ENCODE data around the gene TTLL5.

TTLL5 gene

DNA sequence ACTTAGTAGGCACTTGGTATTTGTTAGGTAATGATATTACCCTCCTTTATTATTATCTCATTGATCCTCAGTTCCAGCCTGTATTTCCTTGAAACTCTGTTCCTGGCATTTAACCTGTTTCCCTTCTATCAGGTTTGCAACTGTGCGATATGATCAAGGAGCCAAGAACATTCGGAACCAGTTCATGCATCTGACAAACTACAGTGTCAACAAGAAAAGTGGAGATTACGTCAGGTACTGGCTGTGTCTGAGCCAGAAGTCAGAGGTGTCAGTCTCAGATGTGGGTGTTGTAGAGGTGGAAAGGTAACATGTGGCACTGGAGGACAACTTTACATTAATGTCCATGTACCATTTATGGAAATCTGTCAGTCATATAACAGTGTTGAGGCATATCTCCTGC lies 56.7 kb downstream of the TTLL5 start:
- Histone ChIP-seq H2AFZ (ENCODE audit: low read depth, low read length) (no peak overlapping the region), H2BK5ac (ENCODE audit: low read depth, low read length, poor library complexity, severe bottlenecking) (no peak overlapping the region), H2BK120ac (ENCODE audit: low read depth, low read length) (no peak overlapping the region), H3K27ac (ENCODE audit: low read length, poor library complexity, severe bottlenecking) (no peak overlapping the region), H3K4ac (ENCODE audit: low read depth in 1 of 2, low read length in 2 of 2) (no peak overlapping the region), H2BK12ac (ENCODE audit: low read length in 2 of 2) (no peak overlapping the region), H3K9me3 (ENCODE audit: control insufficient read depth, low read length) (no peaks in the 10 kb centered on the region), H3K4me2 (ENCODE audit: low read length, poor library complexity, severe bottlenecking) (no peak overlapping the region), H4K8ac (ENCODE audit: low read length) (no peak overlapping the region), H3K79me1 (replicated peaks; ENCODE audit: low read length, poor library complexity, severe bottlenecking) (peaks cover 5% of the 10 kb centered on the region), H3K9ac (ENCODE audit: low read length) (no peak overlapping the region), H3K27me3 (ENCODE audit: control insufficient read depth in 1 of 2, insufficient read depth in 1 of 2, low read length in 2 of 2) (no peaks in the 10 kb centered on the region), H4K91ac (ENCODE audit: low read length) (no peak overlapping the region), H3K18ac (ENCODE audit: low read depth in 1 of 2, low read length in 2 of 2) (no peak overlapping the region), H3K14ac (ENCODE audit: low read length in 2 of 2) (no peak overlapping the region), H3K4me3 (ENCODE audit: insufficient read depth in 1 of 2, low read depth in 1 of 2, low read length in 2 of 2) (no peak overlapping the region), H2BK15ac (ENCODE audit: low read depth, poor library complexity, severe bottlenecking) (no peak overlapping the region), H3K4me1 (ENCODE audit: control insufficient read depth, insufficient read depth, low read depth, low read length) (peaks cover 3% of the 10 kb centered on the region), H3K23ac (ENCODE audit: low read length in 2 of 2) (no peak overlapping the region), H2AK5ac (ENCODE audit: low read length, severe bottlenecking) (no peak overlapping the region), H3K36me3 (ENCODE audit: control insufficient read depth in 1 of 2, insufficient read depth in 2 of 2, low read depth in 1 of 2, low read length in 2 of 2) (peaks cover 2 to 40% of the 10 kb centered on the region in 2 experiments)
- WGBS = 98% methylated on average over 3 of the region's 3 CpGs
- DNase-seq = no peak

- H2BK120ac ChIP-seq (ENCODE audit: low read depth, low read length) = no peak overlapping the region
- no peak overlapping the region for H3K4ac ChIP-seq (ENCODE audit: low read depth in 1 of 2, low read length in 2 of 2)
- no peak overlapping the region for H3K4me2 ChIP-seq (ENCODE audit: low read length, poor library complexity, severe bottlenecking)
- 100% methylated on average over 1 of the region's 3 CpGs for WGBS
- no peak overlapping the region for H2AK5ac ChIP-seq (ENCODE audit: low read length, severe bottlenecking)
- H4K91ac ChIP-seq (ENCODE audit: low read length) = no peak overlapping the region
- no peak overlapping the region for H2BK5ac ChIP-seq (ENCODE audit: low read depth, low read length, poor library complexity, severe bottlenecking)
- no peak overlapping the region for H3K18ac ChIP-seq (ENCODE audit: low read depth in 1 of 2, low read length in 2 of 2)
- peaks cover 5% of the 10 kb centered on the region for H3K79me1 ChIP-seq (replicated peaks; ENCODE audit: low read length, poor library complexity, severe bottlenecking)
- no peak overlapping the region for H2BK12ac ChIP-seq (ENCODE audit: low read length in 2 of 2)
- no peak overlapping the region for H4K8ac ChIP-seq (ENCODE audit: low read length)
- H3K9ac ChIP-seq (ENCODE audit: low read length) = no peak overlapping the region
- H3K9me3 ChIP-seq (ENCODE audit: control insufficient read depth, low read length) = no peaks in the 10 kb centered on the region
- no peak overlapping the region for H3K23ac ChIP-seq (ENCODE audit: low read length in 2 of 2)
- H3K27ac ChIP-seq (ENCODE audit: low read length, poor library complexity, severe bottlenecking) = no peak overlapping the region
- peaks cover 3% of the 10 kb centered on the region for H3K4me1 ChIP-seq (ENCODE audit: control insufficient read depth, insufficient read depth, low read depth, low read length)
- H2AFZ ChIP-seq (ENCODE audit: low read depth, low read length) = no peak overlapping the region
- H3K14ac ChIP-seq (ENCODE audit: low read length in 2 of 2) = no peak overlapping the region
- no peaks in the 10 kb centered on the region for H3K27me3 ChIP-seq (ENCODE audit: control insufficient read depth in 1 of 2, insufficient read depth in 1 of 2, low read length in 2 of 2)
- no peak overlapping the region for H2BK15ac ChIP-seq (ENCODE audit: low read depth, poor library complexity, severe bottlenecking)
- no peak for DNase-seq
- no peak overlapping the region for H3K4me3 ChIP-seq (ENCODE audit: insufficient read depth in 1 of 2, low read depth in 1 of 2, low read length in 2 of 2)
- peaks cover 2 to 41% of the 10 kb centered on the region in 2 experiments for H3K36me3 ChIP-seq (ENCODE audit: control insufficient read depth in 1 of 2, insufficient read depth in 2 of 2, low read depth in 1 of 2, low read length in 2 of 2)
Measured at GRCh38 chr14:75718199-75718598, 57.2 kb downstream of the TTLL5 start.

- Histone ChIP-seq H3K18ac (ENCODE audit: low read depth in 1 of 2, low read length in 2 of 2) (no peak overlapping the region), H2BK15ac (ENCODE audit: low read depth, poor library complexity, severe bottlenecking) (no peak overlapping the region), H2BK5ac (ENCODE audit: low read depth, low read length, poor library complexity, severe bottlenecking) (no peak overlapping the region), H3K9me3 (ENCODE audit: control insufficient read depth, low read length) (no peaks in the 10 kb centered on the region), H3K36me3 (ENCODE audit: control insufficient read depth in 1 of 2, insufficient read depth in 2 of 2, low read depth in 1 of 2, low read length in 2 of 2) (peaks cover 5 to 38% of the 10 kb centered on the region in 2 experiments), H2AK5ac (ENCODE audit: low read length, severe bottlenecking) (no peak overlapping the region), H3K4me3 (ENCODE audit: insufficient read depth in 1 of 2, low read depth in 1 of 2, low read length in 2 of 2) (no peak overlapping the region), H2BK120ac (ENCODE audit: low read depth, low read length) (no peak overlapping the region), H3K4me2 (ENCODE audit: low read length, poor library complexity, severe bottlenecking) (no peak overlapping the region), H2AFZ (ENCODE audit: low read depth, low read length) (no peak overlapping the region), H3K4me1 (ENCODE audit: control insufficient read depth, insufficient read depth, low read depth, low read length) (peaks cover 3% of the 10 kb centered on the region), H2BK12ac (ENCODE audit: low read length in 2 of 2) (no peak overlapping the region), H3K27me3 (ENCODE audit: control insufficient read depth in 1 of 2, insufficient read depth in 1 of 2, low read length in 2 of 2) (no peaks in the 10 kb centered on the region), H3K23ac (ENCODE audit: low read length in 2 of 2) (no peak overlapping the region), H3K27ac (ENCODE audit: low read length, poor library complexity, severe bottlenecking) (no peak overlapping the region), H3K9ac (ENCODE audit: low read length) (no peak overlapping the region), H3K4ac (ENCODE audit: low read depth in 1 of 2, low read length in 2 of 2) (no peak overlapping the region), H3K79me1 (replicated peaks; ENCODE audit: low read length, poor library complexity, severe bottlenecking) (peaks cover 5% of the 10 kb centered on the region), H4K8ac (ENCODE audit: low read length) (no peak overlapping the region), H3K14ac (ENCODE audit: low read length in 2 of 2) (no peak overlapping the region), H4K91ac (ENCODE audit: low read length) (no peak overlapping the region)
- no peak for DNase-seq
- WGBS = 95% methylated on average over 2 of the region's 2 CpGs
Measured at GRCh38 chr14:75720116-75720515, 59.1 kb downstream of the TTLL5 start.

DNA sequence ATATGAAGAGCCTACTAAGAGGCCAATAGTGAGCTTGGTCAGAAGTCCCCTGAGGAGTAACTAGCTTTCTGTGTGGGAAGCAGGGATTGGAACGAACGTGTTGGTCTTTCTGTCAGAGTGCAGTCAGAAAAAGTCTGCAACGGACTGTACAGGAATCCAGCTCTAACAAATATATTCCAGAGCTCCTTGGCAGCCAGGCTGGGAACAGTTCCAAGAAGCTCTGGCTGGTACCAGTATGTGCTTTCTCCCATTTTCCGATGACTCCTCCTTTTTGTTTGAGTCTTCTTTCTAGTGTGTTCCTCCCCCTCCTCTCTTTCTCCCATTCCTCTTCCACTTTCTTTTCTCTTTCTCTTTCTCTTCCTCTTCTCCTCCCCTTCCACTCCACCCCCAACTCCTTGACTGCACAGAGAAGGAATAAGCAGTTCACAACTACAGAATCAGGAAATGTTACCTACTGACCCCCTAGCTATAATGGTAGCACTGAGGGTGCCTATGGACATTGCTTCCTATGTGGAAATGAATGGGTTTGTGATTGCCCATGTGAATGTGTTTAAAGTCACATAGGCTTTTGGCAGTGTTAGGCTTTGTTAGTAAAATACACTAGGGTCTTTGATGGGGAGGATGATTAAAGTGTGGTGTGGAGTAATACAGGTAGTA lies 59.9 kb downstream of the TTLL5 start:
- H3K79me1 ChIP-seq (replicated peaks; ENCODE audit: low read length, poor library complexity, severe bottlenecking) = peaks cover 5% of the 10 kb centered on the region
- 71% methylated on average over 4 of the region's 4 CpGs for WGBS
- H3K36me3 ChIP-seq (ENCODE audit: control insufficient read depth in 1 of 2, insufficient read depth in 2 of 2, low read depth in 1 of 2, low read length in 2 of 2) = peaks cover 5 to 38% of the 10 kb centered on the region in 2 experiments
- peaks cover 1% of the 10 kb centered on the region for H3K4me1 ChIP-seq (ENCODE audit: control insufficient read depth, insufficient read depth, low read depth, low read length)
- no peak overlapping the region for H2BK15ac ChIP-seq (ENCODE audit: low read depth, poor library complexity, severe bottlenecking)
- no peaks in the 10 kb centered on the region for H3K27me3 ChIP-seq (ENCODE audit: control insufficient read depth in 1 of 2, insufficient read depth in 1 of 2, low read length in 2 of 2)
- H3K4me3 ChIP-seq (ENCODE audit: insufficient read depth in 1 of 2, low read depth in 1 of 2, low read length in 2 of 2) = peak overlapping the region in 1 of 2 experiments; percentile 9
- DNase-seq = peak; percentile 32
- H3K18ac ChIP-seq (ENCODE audit: low read depth in 1 of 2, low read length in 2 of 2) = no peak overlapping the region
- H4K8ac ChIP-seq (ENCODE audit: low read length) = no peak overlapping the region
- H3K23ac ChIP-seq (ENCODE audit: low read length in 2 of 2) = no peak overlapping the region
- H2BK12ac ChIP-seq (ENCODE audit: low read length in 2 of 2) = no peak overlapping the region
- H3K14ac ChIP-seq (ENCODE audit: low read length in 2 of 2) = no peak overlapping the region
- H3K9ac ChIP-seq (ENCODE audit: low read length) = peak overlapping the region; percentile 57
- no peak overlapping the region for H2AFZ ChIP-seq (ENCODE audit: low read depth, low read length)
- H3K27ac ChIP-seq (ENCODE audit: low read length, poor library complexity, severe bottlenecking) = peak overlapping the region; percentile 4
- H3K4me2 ChIP-seq (ENCODE audit: low read length, poor library complexity, severe bottlenecking) = no peak overlapping the region
- H2BK120ac ChIP-seq (ENCODE audit: low read depth, low read length) = no peak overlapping the region
- H2BK5ac ChIP-seq (ENCODE audit: low read depth, low read length, poor library complexity, severe bottlenecking) = no peak overlapping the region
- H4K91ac ChIP-seq (ENCODE audit: low read length) = no peak overlapping the region
- H3K9me3 ChIP-seq (ENCODE audit: control insufficient read depth, low read length) = no peaks in the 10 kb centered on the region
- H3K4ac ChIP-seq (ENCODE audit: low read depth in 1 of 2, low read length in 2 of 2) = no peak overlapping the region
- H2AK5ac ChIP-seq (ENCODE audit: low read length, severe bottlenecking) = no peak overlapping the region
